ENCODE data around the gene CDV3.
"Not testable (repeated sequence)": the region's sequence is repeated elsewhere in the genome, so short reads cannot be mapped to it uniquely, and the experiment has no call there.

Gene CDV3

DNA sequence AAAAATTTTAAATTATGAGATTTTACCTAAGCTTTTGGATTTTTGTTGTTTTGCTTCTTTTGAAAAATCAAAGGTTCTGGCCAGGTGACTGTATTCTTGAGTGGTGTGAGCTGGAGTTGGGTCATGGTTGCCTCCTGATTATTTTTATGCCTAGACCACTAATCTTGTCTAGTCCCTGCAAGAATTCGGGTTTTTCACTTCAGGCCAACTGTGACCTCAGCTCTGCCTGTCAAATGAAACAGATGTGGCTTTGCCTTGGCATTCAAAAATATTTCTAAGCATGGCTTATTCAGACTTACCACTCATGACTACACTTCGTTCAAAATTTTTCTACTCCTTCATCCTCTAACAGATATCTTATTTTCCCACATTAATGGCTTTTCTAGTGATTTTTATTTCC is 25.4 kb upstream of the CDV3 start:
- TF ChIP-seq POLR2A (IDR thresholded peaks at IDR 0.05; ENCODE audit: low read length): no peak
- TF ChIP-seq GATA1 (IDR thresholded peaks at IDR 0.05; ENCODE audit: low read depth, low read length): no peak
- no peak for DNase-seq

DNA sequence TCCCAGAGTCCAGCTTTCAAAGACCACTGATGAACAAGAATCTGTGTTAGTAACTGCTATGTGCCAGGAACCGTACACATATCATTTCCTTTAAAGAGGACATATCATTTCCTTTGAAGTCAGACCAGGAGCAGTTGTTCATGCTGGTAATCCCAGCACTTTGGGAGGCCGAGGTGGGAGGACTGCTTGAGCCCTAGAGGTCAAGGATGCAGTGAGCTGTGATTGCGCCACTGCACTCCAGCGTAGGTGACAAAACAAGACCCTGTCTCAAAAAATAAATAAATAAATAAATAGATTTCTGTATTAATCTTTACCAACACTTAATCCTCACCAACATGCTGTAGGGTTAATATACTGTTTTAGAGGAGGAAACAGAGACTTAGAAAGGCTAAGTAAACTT is 23.9 kb upstream of the CDV3 start:
- no peak for DNase-seq
- TF ChIP-seq GATA1 (IDR thresholded peaks at IDR 0.05; ENCODE audit: low read depth, low read length): no peak
- no peak for TF ChIP-seq POLR2A (IDR thresholded peaks at IDR 0.05; ENCODE audit: low read length)

GRCh38 chr3:133551589-133551988 is 21.9 kb upstream of the CDV3 start:
- not testable (repeated sequence) for DNase-seq

- DNase-seq: no peak
- no peak for TF ChIP-seq POLR2A (IDR thresholded peaks at IDR 0.05; ENCODE audit: low read length)
- TF ChIP-seq GATA1 (IDR thresholded peaks at IDR 0.05; ENCODE audit: low read depth, low read length): no peak
Measured at GRCh38 chr3:133561679-133562078, 11.8 kb upstream of the CDV3 start.

- TF ChIP-seq GATA1 (IDR thresholded peaks at IDR 0.05; ENCODE audit: low read depth, low read length) (no peak), POLR2A (IDR thresholded peaks at IDR 0.05; ENCODE audit: low read length) (no peak)
- no peak for DNase-seq
Measured at GRCh38 chr3:133562376-133562775, 11.1 kb upstream of the CDV3 start.

DNA sequence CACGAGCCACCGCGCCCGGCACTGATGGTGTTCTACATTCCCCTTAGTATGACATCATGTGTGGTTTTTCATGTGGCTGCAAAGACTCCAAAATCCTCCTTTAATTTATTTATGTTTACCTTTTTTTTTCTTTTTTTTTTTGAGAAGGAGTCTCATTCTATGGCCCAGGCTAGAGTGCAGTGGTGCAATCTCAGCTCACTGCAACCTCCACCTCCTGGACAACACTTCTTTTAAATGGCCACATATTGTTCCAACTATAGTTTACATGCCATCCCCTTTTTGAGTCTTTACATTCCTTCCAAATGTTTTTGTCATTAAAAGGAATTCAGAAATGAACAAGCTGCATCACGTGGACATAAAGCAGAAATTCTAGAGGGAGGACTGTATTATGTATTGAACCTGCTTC is 10.3 kb upstream of the CDV3 start:
- DNase-seq: no peak
- TF ChIP-seq GATA1 (IDR thresholded peaks at IDR 0.05; ENCODE audit: low read depth, low read length) (no peak), POLR2A (IDR thresholded peaks at IDR 0.05; ENCODE audit: low read length) (no peak)

- no peak for DNase-seq
- TF ChIP-seq GATA1 (IDR thresholded peaks at IDR 0.05; ENCODE audit: low read depth, low read length): no peak
- no peak for TF ChIP-seq POLR2A (IDR thresholded peaks at IDR 0.05; ENCODE audit: low read length)
Measured at GRCh38 chr3:133563816-133564215, 9.7 kb upstream of the CDV3 start.

- TF ChIP-seq GATA1 (IDR thresholded peaks at IDR 0.05; ENCODE audit: low read depth, low read length) (no peak), POLR2A (IDR thresholded peaks at IDR 0.05; ENCODE audit: low read length) (no peak)
- no peak for DNase-seq
Measured at GRCh38 chr3:133568294-133569014, 5.0 kb upstream of the CDV3 start.

GRCh38 chr3:133570139-133570936 is 3.1 kb upstream of the CDV3 start:
- no peak for DNase-seq

DNA sequence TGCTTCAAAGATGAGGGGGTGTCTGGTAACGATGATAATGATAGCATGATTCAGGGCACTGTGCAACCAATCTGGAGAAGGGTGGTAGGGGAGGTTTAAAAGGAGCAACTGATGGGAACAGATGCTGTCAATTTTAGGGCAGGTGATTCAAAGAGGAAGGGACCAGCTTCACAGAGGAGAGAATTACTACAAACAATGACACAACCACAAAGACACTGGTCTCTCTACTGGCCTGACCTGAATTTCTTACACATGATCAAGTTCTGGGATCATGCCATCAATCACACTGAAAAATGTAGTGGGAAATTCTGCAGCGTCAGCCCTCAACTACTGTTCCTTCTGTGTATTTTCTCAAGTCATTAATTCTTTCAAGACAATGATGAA is 2.6 kb upstream of the CDV3 start:
- TF ChIP-seq GATA1 (IDR thresholded peaks at IDR 0.05; ENCODE audit: low read depth, low read length) (no peak), POLR2A (IDR thresholded peaks at IDR 0.05; ENCODE audit: low read length) (no peak)
- no peak for DNase-seq

More at GRCh38 chr3:133570139-133570936, 3.1 kb upstream of the CDV3 start:
- TF ChIP-seq POLR2A (IDR thresholded peaks at IDR 0.05; ENCODE audit: low read length): no peak
- TF ChIP-seq GATA1 (IDR thresholded peaks at IDR 0.05; ENCODE audit: low read depth, low read length): no peak

- DNase-seq: no peak
- TF ChIP-seq POLR2A (IDR thresholded peaks at IDR 0.05; ENCODE audit: low read length): no peak
- no peak for TF ChIP-seq GATA1 (IDR thresholded peaks at IDR 0.05; ENCODE audit: low read depth, low read length)
Measured at GRCh38 chr3:133572158-133573053, 1.1 kb upstream of the CDV3 start.

DNA sequence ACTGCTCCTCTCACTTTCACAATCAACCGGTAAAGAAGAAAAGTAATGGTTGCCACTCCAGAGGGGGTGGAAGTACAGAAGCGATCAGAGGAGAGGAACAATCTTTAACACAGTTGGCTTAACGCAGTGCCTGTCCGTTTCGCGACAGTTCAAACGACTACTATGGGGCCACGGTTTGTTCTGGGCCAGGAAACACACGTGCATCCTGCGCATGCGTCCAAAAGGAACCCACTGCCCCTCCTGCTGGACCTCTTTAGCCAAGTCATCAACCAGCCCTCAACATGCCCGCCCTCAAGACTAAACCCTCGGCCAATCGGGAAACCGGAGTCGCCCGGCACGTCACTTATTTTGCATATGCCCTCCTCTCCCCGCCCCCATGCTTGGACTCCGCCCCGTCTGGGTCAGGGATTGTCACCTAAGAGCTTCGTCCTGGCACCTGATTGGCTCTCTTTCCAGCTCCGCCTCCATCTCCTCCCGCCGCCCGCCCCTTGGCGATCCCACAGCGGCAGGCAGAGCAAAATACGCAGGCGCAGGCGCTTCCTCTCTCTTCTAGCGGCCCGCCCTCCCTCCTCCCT is 345 bp upstream of the CDV3 start:
- peak; percentile 84 for TF ChIP-seq POLR2A (IDR thresholded peaks at IDR 0.05; ENCODE audit: low read length)
- TF ChIP-seq GATA1 (IDR thresholded peaks at IDR 0.05; ENCODE audit: low read depth, low read length): no peak
- no peak for DNase-seq

- TF ChIP-seq POLR2A (IDR thresholded peaks at IDR 0.05; ENCODE audit: low read length) (peak; percentile 70), GATA1 (IDR thresholded peaks at IDR 0.05; ENCODE audit: low read depth, low read length) (no peak)
- no peak for DNase-seq
Measured at GRCh38 chr3:133574260-133574881, 885 bp downstream of the CDV3 start.
